ENCODE measurements around the gene HYCC1. TPM values are rescaled to one million over a fixed set of nuclear protein-coding genes. Genes with fewer than 3 reads are reported as not detected.

The HYCC1 gene
- total RNA-seq: 10 to 100 TPM; 17.8 to 18.5 TPM

DNA sequence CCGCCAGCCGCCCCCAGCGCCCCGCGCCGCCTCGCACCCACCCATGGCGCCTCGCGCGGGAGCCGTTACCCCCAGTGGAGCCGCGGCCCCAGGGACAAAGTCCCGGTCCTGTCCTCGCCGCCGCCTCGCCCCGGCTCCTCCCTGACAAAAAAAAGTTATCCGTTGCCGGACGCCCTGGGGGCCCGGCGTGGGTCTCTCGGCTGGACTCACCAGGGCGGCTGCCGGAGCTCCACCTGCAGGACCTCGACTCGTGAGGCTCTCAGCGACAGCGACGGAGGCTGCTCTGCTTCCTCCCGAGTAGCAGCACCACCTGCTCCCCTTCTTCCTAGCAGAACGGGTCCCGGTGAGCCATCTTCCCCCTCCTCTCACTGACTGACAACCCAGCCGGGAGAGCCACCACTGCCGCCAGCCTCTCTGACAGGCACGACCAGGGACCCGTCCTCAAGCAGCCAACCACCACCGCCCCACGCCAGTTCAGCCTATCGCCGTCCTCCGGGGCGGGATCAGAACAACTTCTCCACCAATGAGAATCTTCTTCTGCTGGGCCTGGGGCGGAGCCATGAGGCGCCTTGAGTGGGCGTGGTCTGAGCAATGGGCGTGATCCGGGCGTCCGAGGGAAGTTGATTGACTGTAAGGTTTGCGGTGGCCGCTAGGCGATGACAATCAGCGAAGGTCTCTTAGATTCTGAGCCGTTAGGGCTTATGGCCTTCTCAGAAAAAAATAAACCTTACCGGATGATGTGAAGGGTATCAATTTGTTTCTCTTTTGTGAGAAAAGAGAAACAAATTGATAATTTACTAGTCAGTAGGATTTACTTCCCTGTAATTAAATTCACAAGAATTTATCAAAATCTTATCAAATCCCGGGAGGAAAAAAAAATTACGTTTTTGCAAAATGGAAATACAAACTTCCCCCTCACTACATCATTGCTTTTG lies at the start of gene HYCC1:
Gene HYCC1, minus strand, starts transcription at position 416 of the 935 bp plus-strand sequence. CDS start 23,019 bp downstream, outside the sequence.
- Mint-ChIP-seq H3K4me3 (peak within 1 kb of the TSS; percentile 82), H3K36me3 (ENCODE audit: low read depth) (no peaks in the 10 kb centered on the region), H3K27ac (peak within 1 kb of the TSS; percentile 86), H3K9me3 (no peaks in the 10 kb centered on the region), H3K27me3 (no peaks in the 10 kb centered on the region), H3K4me1 (ENCODE audit: low read depth) (peaks cover 18% of the 10 kb centered on the region)
- CTCF ChIA-PET: interaction anchor here (0.9 kb wide), 1 partner anchor 20 kb away, joined by 3 read pairs; no protein-coding TSS in a partner anchor
- POLR2A ChIA-PET: interaction anchor here (1.1 to 1.4 kb wide), 2 partner anchors 11 to 20 kb away, joined by 3 read pairs; no protein-coding TSS in a partner anchor
- peak; percentile 100 for DNase-seq
- peak; percentile 99 for ATAC-seq
- intact Hi-C loops (cut with micrococcal nuclease): loop anchor here (10.0 kb wide), 1 partner anchor 159 kb away; no protein-coding TSS in a partner anchor
- peak; percentile 66 for TF ChIP-seq CTCF (IDR thresholded peaks at IDR 0.05)

DNA sequence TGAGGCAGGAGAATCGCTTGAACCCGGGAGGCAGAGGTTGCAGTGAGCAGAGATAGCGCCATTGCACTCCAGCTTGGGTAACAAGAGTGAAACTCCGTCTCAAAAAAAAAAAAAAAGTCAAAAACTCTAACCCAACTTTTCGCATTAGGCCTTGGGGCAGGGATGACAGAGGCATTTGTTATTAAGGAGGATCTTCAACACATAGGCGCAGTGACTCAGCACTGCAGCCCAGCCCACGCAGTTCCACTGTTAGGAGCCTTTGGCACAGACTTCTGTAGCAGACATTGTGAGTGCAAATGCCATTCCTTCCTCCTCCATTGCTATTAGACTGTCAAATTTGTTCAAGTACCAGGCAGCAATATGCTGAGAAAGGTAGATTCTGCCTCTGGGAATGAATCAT lies 48.5 kb upstream of the HYCC1 start:
- Mint-ChIP-seq H3K27ac (no peak overlapping the region), H3K4me3 (no peak overlapping the region)

DNA sequence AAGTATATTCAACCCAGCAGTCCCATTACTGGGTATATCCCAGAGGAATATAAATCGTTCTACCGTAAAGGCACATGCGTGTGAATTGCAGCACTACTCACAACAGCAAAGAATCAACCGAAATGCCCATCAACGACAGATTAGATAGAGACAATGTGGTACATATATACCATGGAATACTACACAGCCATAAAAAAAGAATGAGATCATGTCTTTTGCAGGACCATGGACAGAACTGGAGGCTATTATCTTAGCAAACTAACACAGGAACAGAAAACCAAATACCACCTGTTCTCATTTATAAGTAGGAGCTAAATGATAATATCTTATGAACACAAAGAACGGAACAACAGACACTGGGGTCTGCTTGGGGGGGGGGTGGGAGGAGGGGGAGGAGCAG lies 47.4 kb upstream of the HYCC1 start:
- Mint-ChIP-seq H3K9me3 (no peaks in the 10 kb centered on the region), H3K36me3 (ENCODE audit: low read depth) (no peaks in the 10 kb centered on the region), H3K27ac (no peak overlapping the region), H3K27me3 (no peaks in the 10 kb centered on the region), H3K4me3 (no peak overlapping the region), H3K4me1 (ENCODE audit: low read depth) (no peaks in the 10 kb centered on the region)
- TF ChIP-seq CTCF (IDR thresholded peaks at IDR 0.05): no peak
- DNase-seq: no peak
- CTCF ChIA-PET: interaction anchor here (1.7 kb wide), 1 partner anchor 25 kb away, joined by 5 read pairs; no protein-coding TSS in a partner anchor
- ATAC-seq: no peak
- intact Hi-C loops (cut with micrococcal nuclease): no loop called here
- POLR2A ChIA-PET: no interaction called here

More for the DNA sequence above, 48.5 kb upstream of the HYCC1 start:
- Mint-ChIP-seq H3K27me3 (no peaks in the 10 kb centered on the region), H3K9me3 (no peaks in the 10 kb centered on the region), H3K4me1 (ENCODE audit: low read depth) (no peaks in the 10 kb centered on the region), H3K36me3 (ENCODE audit: low read depth) (no peaks in the 10 kb centered on the region)
- ChIA-PET POLR2A (no interaction called here), CTCF (no interaction called here)
- no peak for TF ChIP-seq CTCF (IDR thresholded peaks at IDR 0.05)
- intact Hi-C loops (cut with micrococcal nuclease): no loop called here
- ATAC-seq (peak; percentile 30), DNase-seq (no peak)

DNA sequence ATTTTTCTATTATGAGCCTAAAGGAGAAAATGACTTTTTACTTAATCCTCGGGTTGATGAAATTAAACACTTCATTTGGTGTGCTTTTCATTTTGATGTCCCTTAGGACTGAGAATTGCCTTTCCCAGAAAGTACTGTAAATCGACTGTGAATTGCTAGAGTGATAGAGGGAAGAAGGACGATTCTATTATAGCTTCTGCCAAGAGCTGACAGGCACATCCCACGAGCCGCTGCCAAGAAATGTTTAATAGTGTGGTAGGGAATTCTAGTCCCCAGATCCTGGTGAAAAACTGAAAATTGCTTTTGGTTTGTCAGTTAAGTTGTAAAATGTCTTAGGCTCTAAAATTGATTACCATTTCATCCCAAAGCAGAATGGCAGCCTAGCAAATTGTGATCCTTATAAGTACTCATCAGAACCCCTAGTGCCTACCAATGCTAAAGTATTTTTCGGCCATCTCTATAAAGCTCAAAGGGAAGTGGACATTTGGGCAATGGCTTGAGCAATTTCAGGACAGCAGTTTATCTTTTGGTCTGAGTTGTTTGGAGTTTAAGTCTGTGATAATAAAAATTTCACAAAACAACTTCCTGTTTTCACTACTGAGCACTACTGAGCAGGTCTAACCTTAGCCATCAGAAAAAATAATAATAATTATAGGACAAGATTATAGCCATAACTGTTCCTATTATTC lies 44.6 kb upstream of the HYCC1 start:
- Mint-ChIP-seq H3K27ac (no peak overlapping the region), H3K36me3 (ENCODE audit: low read depth) (no peaks in the 10 kb centered on the region), H3K27me3 (no peaks in the 10 kb centered on the region), H3K4me1 (ENCODE audit: low read depth) (no peaks in the 10 kb centered on the region), H3K9me3 (no peaks in the 10 kb centered on the region), H3K4me3 (no peak overlapping the region)
- no peak for TF ChIP-seq CTCF (IDR thresholded peaks at IDR 0.05)
- no peak for ATAC-seq
- no peak for DNase-seq
- intact Hi-C loops (cut with micrococcal nuclease): loop anchor here (5.0 kb wide), 2 partner anchors 331 to 496 kb away; partner anchors contain the start of gene IL6
- ChIA-PET POLR2A (no interaction called here), CTCF (interaction anchor here (1.0 to 6.3 kb wide), 4 partner anchors 14 to 498 kb away, joined by 3 to 76 read pairs (median 4); no protein-coding TSS in a partner anchor)

Data from activated CD8-positive, alpha-beta T cell treated with anti-CD3 and anti-CD28 coated beads for 36 hours (primary cell).